ENCODE measurements around the gene DUSP22. TPM values are rescaled to one million over a fixed set of nuclear protein-coding genes. Genes with fewer than 3 reads are reported as not detected.
"Not testable (repeated sequence)": the region's sequence is repeated elsewhere in the genome, so short reads cannot be mapped to it uniquely, and the experiment has no call there.

The DUSP22 gene
- total RNA-seq, 1 experiment from 2014 or later: 11.5 TPM

DNA sequence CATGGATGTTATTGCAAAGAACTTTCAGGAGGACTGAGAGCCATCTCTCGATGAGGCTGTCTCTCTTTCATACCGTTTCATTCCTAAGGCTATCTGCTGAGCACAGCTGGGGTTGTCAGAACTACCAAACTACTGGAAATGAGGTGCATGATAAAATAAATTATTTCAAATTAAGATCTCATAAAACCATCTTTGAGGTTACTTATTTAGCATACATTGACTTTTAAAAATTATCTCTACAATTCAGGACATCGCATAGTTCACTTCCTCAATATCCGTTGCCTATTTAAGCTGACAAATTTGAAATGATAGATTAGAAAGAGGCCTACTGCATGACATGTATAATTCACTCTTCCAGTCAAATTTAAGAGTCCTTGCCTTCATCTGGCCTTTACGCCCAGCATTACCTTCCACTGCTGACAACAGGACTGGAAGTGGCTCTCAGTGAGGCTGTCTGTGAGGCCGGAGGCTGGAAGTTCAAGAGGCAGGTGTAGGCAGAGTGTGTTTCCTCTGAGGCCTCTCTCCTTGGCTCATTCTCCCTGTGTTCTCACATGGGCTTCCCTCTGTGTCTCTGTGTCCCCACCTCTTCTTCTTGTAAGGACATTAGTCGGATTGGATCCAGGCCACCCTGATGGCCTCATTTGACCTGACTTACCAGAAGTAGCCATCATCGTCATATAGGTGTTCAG lies 12.8 kb upstream of the DUSP22 start:
- DNase-seq (ENCODE audit: low read depth): no peak

DNA sequence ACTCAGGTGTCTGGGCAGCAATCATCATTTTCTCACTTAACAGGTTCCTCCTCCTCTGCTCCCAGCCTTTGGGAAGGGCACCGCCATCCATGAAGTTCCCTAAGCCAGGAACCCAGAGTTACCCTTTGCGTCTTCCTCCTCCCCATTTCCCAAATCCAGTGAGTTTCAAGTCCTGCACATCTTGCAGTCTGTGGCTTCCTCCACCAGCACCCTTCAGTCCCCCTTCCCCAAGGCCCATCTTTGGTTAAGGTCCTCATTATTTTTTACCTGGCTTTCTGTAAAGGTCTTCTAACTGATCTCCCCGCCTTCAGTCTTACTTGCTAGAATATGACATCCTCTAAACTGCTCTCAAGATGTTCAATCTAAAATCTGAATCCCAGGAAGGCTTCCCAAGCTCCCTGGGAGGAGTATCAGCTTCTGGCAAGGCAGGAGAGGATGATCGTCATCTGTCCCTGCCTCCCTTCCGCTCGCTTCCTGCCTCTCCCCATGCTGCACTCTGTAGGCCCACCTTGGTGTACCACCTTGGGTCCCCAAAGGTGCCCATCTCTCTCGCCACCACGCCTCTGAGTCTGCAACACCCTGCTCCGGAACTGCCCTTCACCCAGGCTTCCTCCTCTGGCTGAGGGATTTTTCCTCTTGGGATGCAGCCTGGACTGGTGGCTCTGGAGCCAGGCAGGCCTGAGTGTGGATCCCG lies 11.4 kb upstream of the DUSP22 start:
- DNase-seq (ENCODE audit: low read depth): no peak

DNA sequence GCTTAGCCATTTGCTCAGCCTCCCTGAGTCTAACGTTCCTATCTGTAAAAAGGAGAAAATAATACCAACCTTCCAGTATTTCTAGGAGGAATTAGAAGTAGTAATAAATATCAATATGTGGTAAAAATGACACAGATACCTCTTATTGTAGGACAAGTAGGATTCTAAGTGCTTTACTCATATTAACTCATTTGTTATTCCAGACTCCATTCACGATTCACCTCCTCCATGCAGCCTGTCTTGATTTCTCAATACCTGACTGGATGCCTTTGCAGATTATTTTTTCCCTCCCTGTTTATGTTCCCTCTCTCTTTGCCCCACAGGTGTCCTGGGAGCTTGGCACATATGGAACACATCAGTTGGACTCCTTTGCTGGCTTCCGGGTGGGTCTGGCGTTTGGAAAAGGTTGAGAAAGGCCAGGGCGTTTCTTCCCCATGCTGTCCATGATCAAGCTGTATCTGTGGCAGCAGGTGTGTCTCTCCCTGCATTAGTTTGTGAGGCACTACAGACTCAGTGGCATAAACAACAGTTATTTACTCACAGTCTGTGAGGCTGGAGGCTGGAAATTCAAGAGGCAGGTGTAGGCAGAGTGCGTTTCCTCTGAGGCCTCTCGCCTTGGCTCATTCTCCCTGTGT lies 10.7 kb upstream of the DUSP22 start:
- no peak for DNase-seq (ENCODE audit: low read depth)

DNA sequence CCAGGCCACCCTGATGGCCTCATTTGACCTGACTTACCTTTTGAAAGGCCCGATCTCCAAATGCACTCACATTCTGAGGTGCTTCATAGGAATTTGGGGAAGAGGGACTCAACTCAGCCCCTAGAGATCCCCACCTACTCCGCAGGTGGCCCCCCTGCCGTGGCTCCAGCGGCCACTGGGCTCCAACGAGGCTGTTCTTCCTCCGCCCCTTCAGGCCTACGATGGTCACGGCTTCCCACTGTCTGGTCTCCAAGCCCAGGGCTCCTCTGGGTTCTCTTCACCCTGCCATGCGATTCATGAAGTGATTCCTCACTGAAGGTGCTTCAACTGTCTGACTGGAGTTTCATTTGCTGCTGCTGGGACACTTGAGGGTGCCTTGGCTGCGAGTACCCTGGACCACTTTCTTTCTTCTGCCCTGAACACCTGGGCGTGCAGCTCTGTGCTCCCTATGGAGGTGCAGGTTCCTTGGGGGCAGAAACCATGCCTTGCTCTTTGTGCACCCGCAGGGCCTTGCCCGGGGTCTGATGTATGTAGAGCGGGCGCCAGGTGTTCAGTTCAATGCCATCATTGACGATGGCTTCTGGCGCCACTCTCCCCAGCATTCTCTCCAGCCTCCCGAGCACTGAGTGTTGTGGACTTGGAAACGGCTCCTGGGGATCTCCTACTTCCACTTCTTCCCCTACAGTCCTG lies 10.0 kb upstream of the DUSP22 start:
- DNase-seq (ENCODE audit: low read depth): no peak

DNA sequence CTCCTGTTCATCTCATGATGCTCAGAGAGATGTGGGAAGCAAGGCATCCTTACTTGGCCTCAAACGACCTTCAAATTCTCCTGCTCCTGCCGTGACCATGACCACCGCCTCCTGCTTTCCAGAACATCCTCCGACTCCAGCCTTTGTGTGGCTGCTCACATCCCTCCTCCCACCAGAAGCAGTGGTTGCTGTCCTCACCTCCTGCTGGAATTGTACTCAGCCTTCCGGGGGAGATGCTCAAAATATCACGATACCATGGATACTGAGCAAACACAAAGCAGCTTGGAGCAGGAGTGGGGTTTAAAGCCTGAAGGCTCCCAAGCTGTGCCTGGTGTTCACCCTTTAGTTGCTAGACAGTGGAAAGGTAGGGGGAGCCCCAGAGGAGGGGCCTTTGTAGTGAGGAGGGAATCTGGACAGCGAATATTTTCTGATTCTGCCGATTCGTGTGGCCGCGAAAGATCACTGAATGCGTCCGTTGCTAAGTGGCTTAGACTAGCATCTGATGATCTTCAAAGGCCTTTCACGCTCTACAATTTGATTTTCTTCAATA lies 9.3 kb upstream of the DUSP22 start:
- DNase-seq (ENCODE audit: low read depth): no peak

DNA sequence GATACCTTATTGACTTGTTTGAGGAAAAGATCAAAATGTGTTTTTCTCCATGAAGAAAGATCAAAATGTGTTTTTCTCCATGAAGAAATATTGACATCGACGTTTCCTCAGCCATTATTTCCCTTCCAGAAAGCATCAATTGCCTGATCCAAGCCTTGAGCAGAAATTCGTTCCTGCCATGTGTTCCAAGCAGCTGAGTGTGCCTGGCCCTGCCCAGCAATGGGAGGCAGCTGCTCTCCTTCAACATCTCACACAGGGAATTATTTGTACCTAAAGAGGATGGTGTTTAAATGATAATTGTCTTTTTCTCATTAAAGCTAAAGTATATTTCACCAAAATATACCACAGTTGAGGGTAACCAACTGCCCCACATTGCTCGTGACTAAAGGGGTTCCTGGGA lies 7.8 kb upstream of the DUSP22 start:
- DNase-seq (ENCODE audit: low read depth): no peak

DNA sequence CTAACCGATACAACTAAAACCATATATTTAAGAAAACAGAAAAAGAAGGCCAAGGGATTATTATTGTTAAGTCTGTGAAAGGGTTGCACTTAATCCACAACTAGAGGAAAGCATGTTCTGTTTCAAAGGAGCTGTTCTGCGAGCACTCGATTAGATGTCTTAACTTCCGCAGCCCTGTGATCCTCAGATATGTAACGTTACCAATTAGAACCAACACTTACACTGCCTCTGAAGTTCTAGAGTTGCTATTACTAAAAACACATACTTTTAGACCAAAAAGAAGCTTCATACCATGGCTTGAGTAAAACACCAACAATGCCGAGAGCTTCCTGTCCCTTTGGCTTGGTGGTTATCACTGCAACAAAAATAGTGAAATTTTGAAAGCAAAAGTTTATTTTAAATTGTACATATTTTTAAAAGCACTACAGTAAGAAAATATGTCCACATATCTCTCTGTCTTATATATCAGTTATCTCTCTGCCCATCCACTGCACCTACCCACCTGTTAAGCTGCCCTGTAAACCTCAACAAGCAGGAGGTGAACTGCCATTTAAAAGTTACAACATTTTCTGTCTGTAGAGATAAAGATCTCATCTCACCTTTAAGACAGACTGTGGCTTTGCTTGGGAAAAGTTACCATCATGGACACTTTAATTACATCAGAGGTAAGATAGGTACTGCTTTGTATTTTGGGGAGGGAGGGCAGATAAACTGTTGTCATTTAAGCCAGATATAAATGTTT lies 7.1 kb upstream of the DUSP22 start:
- no peak for DNase-seq (ENCODE audit: low read depth)

DNA sequence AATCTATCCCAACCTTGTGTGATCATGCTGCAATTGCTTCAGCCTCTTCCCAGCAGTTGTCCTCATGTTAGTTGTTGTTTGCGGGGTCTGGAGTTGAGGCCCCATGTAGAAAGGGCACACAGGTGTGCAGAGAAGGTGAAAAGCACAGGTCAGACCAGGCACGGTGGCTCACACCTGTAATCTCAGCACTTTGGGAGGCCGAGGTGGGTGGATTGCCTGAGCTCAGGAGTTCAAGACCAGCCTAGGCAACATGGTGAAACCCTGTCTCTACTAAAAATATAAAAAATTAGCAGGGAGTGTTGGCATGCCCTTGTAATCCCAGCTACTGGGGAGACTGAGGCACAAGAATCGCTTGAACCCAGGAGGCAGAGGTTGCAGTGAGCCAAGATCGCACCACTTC lies 6.4 kb upstream of the DUSP22 start:
- not testable (repeated sequence) for DNase-seq (ENCODE audit: low read depth)

DNA sequence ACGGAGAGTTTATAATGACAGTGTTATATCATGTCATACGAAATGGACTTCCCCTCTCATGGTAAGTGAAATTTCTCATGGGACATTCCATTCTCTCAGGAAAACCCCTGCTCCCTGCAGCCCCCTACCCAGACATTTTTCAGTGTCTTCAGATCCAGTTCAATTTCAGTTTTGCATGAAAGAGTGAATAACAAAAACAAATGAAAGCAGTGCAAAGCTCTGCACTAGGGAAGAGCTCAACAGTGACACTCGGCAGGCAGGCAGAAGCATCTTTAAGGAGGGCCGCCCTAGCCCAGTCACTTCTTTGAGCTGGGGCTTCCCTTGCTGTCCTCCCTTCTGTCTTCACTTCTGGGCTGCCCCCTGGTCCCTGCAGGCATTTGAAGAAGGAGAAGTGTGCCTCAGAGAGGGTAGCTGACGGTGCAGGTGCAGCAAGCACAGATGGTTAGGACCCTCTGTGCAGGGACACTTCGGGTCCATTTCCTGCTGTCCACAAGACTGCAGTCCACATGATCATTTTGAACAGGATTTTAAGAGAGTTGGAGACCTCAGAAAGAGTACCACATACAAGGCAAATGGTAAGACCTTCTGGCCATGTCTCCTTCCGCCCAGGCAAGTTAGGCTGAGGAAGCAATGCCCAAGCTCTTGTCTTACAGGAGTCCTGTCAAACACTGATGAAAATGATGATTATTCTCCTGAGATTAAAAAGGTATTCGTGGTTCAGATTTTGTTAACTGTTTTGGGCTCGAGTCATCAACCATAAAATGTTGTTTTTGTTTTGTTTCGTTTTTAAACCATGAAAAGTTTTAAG lies 5.4 kb upstream of the DUSP22 start:
- DNase-seq (ENCODE audit: low read depth): no peak

DNA sequence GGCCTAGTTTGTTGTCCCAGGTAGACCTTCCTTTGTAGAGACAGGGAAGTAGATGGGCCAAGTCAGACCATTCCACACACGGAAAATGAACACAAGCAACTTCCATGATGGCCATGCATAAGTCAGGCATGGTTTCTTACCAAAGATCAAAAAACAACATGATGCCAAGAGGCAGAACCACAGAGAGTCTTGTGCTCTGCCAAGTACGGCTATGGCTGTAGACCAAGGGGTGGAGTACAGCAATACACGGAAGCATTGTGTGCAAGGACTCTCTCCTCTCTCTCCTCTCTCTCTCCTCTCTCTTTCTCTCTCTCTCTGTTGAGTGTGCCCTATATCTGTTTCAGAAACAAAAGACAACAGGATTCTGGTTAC lies 4.8 kb upstream of the DUSP22 start:
- DNase-seq (ENCODE audit: low read depth): no peak

DNA sequence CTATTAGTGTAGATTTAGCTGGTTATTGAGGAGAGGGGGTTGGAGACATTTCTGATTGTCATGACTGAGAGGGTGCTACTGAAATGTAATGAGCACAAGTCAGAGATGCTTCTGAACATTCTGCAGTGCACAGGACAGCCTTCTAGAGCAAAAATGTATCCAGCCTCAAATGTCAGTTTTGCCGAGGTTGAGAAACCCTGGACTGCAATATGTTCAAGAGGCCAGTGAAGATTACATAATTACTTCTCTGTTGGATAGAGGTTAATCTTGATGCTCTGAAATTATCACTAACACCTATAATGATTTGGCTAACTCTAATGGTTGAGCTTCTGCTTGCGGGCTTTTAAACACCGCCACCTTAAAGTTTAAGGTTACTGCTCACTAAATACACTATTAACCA lies 3.4 kb upstream of the DUSP22 start:
- DNase-seq (ENCODE audit: low read depth): no peak

DNA sequence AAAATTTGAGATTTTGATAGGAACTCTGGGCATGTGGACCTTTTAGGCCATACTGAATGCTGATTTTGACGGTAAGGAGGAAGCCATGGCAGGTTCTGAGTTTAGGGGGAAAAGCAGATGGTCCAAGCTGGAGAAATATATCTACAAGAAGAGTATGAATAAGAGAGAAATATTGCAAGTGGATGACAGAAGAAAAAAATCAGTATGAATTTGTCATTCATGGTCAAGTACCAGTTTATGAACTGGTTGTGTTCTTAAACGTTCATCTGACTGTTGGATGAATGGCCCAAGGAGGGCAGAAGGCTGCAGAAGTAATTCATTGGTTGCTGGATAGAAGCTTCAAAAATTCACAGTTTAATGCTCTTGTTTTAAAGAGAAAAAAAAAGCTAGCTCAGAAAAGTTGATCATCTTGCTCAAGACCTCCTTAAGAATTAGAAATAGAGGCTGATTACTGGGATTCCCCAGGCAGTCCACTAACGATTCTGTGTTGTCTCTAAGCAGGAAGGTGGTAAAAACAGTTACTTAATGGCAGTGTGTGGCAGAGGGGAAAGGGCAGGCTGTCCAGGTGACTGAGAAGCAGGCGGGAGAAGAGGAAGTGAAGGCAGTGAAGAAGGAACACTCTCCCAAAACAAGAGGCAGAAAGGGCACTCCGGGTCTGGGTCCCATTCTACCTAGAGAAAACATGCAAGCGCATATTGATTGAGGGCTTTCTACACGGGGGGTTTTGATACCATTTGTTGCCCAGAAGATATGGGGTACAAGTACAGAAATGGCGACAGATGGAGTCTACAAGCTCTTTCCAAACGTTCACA lies 2.0 kb upstream of the DUSP22 start:
- no peak for DNase-seq (ENCODE audit: low read depth)

DNA sequence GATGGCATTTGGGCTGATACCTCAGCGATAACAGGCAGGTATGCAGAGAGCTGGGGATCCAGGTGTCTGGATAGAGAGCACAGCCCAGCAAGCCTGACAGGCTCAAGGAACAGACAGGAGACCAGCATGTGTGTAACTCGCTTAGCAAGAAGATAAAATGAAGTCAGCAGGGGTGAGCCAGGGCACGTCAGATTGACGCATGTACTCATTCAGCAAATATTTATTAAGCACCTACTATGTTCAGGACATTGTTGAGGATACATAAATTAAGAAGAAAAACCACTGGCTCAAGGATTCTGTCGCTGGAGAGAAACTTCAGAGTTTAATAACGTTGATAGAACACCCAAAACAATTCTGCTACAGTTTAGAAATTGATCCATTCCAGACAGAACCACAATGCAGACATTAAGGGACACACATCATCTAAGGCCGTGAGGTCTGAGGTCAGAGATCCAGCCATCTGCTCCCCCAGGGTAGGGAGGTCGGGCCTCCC lies 1.0 kb upstream of the DUSP22 start:
- no peak for DNase-seq (ENCODE audit: low read depth)

DNA sequence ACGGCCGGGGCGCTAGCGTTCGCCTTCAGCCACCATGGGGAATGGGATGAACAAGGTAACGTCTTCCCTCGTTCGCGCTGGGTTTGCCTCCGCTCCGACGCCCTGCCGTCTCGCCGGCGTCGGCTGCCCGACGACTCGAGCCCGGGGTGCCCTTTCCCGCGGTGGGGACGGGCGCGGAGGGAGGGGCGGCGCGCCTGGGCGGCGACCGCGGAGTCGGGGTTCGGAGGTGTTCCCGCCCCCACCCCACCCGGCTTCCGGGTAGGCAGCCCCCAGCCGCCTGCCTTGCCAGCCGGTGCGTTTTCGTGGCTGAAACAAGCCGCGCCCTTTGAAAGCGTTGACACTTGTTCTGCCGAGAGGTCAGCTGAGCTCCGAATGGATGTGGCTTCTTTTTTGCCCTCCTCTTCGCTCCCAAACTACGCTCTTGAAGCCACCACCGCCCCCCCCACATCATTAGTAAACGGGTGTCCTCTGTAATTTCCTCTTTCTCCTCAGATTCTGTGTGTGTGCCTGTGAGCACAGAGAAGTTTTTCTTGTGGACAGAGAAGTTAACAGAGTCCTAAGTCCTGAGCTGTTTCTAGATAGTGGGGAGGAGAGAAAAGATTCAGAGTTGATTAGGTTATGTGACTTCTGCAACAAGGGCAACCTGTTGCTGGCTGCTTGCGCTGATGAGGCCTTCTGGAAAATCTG lies 362 bp downstream of the DUSP22 start:
- DNase-seq (ENCODE audit: low read depth): peak; percentile 38

DNA sequence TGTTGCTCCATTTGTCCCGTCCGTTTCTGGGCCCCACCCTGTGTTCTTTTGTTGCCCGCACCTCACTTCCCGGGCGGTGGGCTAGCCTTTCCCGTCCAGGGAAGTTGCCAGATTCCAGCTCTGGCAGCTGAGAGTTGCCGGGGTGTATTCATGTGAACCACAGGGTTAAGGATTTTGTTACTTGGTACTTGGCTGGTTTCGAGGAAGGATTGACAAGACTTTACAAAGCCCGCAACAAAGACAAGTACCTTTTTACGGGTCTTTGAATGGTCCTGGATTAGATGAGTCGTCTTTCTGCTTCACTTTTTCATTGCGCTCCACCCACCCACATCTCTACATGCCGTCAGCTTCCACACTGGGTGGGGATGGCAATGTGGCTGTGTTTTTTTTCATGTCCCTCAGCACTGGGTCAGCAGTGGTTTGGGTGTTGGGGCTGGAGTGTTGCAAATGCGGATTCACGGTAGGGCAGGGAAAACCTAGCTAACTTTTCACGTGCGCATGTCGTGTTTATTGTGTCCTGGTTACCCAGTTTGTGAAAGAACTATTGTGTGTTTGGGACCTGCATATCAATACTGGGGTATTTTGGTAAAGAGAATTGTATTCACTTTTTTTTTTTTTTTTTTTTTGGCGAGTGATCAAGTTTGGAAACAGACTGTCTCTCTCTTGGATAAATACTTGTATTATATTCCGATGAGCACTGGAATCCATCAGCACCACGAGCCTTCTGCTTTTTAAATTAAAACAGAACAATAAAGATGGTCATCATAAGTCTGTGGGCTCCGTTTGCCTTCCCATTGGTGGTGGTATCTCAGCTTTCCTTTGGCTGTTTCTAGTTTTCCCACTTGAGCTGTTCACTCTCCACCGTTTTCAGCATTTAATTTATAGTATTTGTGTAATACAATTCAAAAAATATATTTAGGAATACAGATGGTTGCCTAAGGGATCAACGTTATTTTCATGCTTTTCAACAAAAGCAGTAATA lies 1.2 kb downstream of the DUSP22 start:
- DNase-seq (ENCODE audit: low read depth): no peak

DNA sequence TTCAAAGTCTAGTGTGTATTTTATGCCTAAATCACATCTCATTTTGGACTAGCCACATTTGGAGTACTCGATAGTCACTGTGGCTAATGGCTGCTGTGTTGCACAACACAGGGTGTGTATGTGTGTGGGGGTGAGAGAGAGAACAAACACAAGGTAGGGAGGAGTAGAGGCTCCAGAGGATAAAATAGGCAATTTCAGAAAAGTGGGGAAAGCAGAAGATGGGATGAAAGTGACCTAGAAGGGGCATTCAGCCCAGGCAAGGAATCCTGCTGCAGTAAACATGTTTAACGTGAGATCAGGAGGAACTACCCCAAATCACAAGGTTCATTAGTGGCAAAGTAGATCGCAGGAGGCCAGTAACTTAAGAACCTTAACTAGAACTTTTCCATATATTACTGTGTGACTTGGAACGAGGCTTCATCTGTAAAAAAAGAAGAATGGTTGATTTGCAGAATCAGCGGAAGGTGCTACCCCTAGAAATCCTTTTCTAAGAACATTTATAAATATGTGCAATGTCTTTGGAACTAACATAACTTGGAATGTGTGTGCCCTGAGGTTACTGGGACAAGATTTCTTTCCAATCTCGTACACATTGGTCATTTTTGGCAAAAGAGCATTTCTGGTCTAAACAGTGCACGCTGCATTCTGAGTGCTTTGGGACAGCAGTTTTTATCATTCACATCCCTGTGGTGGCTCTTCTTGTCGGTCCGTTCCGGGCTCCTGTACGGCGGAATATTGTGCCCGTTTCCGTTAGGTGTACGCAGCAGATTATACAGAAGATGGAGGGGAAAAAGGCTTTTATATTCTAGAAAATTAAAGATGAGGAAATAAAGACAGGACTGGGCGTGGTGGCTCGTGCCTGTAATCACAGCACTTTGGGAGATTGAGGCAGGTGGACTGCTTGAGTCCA lies 2.6 kb downstream of the DUSP22 start:
- no peak for DNase-seq (ENCODE audit: low read depth)

Data from HT1080 (cell line).